H9 (cell line): ENCODE measurements around the gene TM9SF2. TPM values are rescaled to one million over a fixed set of nuclear protein-coding genes. Genes with fewer than 3 reads are reported as not detected.

ENCODE experiments used
- DNase-seq: peaks from one replicate; pipeline ENCODE4 v3.0.0-alpha.2; 2017
- H2AFZ ChIP-seq: one replicate; pipeline ENCODE4 v1.6.1; 2013; ENCODE audit warnings: mild to moderate bottlenecking, low read length, control low read depth, moderate library complexity
- H2AK5ac ChIP-seq: 2 replicates; pipeline ENCODE4 v1.6.1; 2013; ENCODE audit warnings: low read length, control low read depth, mixed read lengths; ENCODE audit not compliant: insufficient read length
- H2BK120ac ChIP-seq: one replicate; pipeline ENCODE4 v1.6.1; 2013; ENCODE audit warnings: low read depth, mild to moderate bottlenecking, low read length, control low read depth, inconsistent platforms; ENCODE audit not compliant: poor library complexity, severe bottlenecking
- H2BK12ac ChIP-seq: 2 replicates; pipeline ENCODE4 v1.6.1; 2013; ENCODE audit warnings: low read length, control low read depth, mixed read lengths, low read depth; ENCODE audit not compliant: insufficient read length
- H2BK15ac ChIP-seq: 2 replicates; pipeline ENCODE4 v1.6.1; 2013; ENCODE audit warnings: low read depth, low read length, control low read depth
- H2BK20ac ChIP-seq: one replicate; pipeline ENCODE4 v1.6.1; 2013; ENCODE audit warnings: low read depth, mild to moderate bottlenecking, low read length, control low read depth, inconsistent platforms; ENCODE audit not compliant: poor library complexity, severe bottlenecking
- H2BK5ac ChIP-seq: 2 replicates; pipeline ENCODE4 v1.6.1; 2013; ENCODE audit warnings: low read length, control low read depth, mixed read lengths; ENCODE audit not compliant: insufficient read length
- H3K14ac ChIP-seq: 2 replicates; pipeline ENCODE4 v1.6.1; 2013; ENCODE audit warnings: low read length, control low read depth; ENCODE audit not compliant: insufficient read depth
- H3K18ac ChIP-seq: 2 replicates; pipeline ENCODE4 v1.6.1; 2013; ENCODE audit warnings: low read depth, mild to moderate bottlenecking, mixed read lengths, low read length, control low read depth; ENCODE audit not compliant: insufficient read length
- H3K23ac ChIP-seq: 2 replicates; pipeline ENCODE4 v1.6.1; 2013; ENCODE audit warnings: low read length, control low read depth, mixed read lengths, low read depth; ENCODE audit not compliant: insufficient read length
- H3K23me2 ChIP-seq: 2 replicates; pipeline ENCODE4 v1.6.1; 2013; ENCODE audit warnings: low read depth, mild to moderate bottlenecking, mixed read lengths, low read length, control low read depth; ENCODE audit not compliant: insufficient read length, poor library complexity, severe bottlenecking
- H3K27ac ChIP-seq: 2 replicates; pipeline ENCODE4 v1.5.1; 2013; ENCODE audit warnings: low read length, control low read depth, mixed read lengths, low read depth; ENCODE audit not compliant: insufficient read length
- H3K27me3 ChIP-seq: 2 replicates; pipeline ENCODE4 v1.6.1; 2013; ENCODE audit warnings: low read length, control low read depth, inconsistent platforms; ENCODE audit not compliant: insufficient read depth
- H3K4ac ChIP-seq: 2 replicates; pipeline ENCODE4 v1.6.1; 2013; ENCODE audit warnings: low read depth, mild to moderate bottlenecking, control low read depth, inconsistent platforms, low read length, moderate library complexity
- H3K4me1 ChIP-seq: 2 replicates; pipeline ENCODE4 v1.6.1; 2013; ENCODE audit warnings: low read length, control low read depth, inconsistent platforms; ENCODE audit not compliant: insufficient read depth
- H3K4me2 ChIP-seq: 2 replicates; pipeline ENCODE4 v1.6.1; 2013; ENCODE audit warnings: low read length, control low read depth, mixed read lengths; ENCODE audit not compliant: insufficient read length, insufficient read depth
- H3K56ac ChIP-seq: 2 replicates; pipeline ENCODE4 v1.6.1; 2013; ENCODE audit warnings: low read depth, mild to moderate bottlenecking, mixed read lengths, low read length, control low read depth; ENCODE audit not compliant: insufficient read length
- H3K79me1 ChIP-seq: 2 replicates; pipeline ENCODE4 v1.6.1; 2013; ENCODE audit warnings: low read depth, mild to moderate bottlenecking, moderate library complexity, low read length, control low read depth, inconsistent platforms; ENCODE audit not compliant: insufficient read depth, poor library complexity, severe bottlenecking
- H3K79me2 ChIP-seq: 2 replicates; pipeline ENCODE4 v1.6.1; 2013; ENCODE audit warnings: low read length, control low read depth, inconsistent platforms; ENCODE audit not compliant: insufficient read depth
- H3K9ac ChIP-seq: 2 replicates; pipeline ENCODE4 v1.6.1; 2013; ENCODE audit warnings: low read length, control low read depth, mixed read lengths; ENCODE audit not compliant: insufficient read length; ENCODE audit errors: extremely low read depth
- H3K9me3 ChIP-seq: one replicate; pipeline ENCODE4 v1.6.1; 2013; ENCODE audit warnings: low read depth, low read length, inconsistent platforms; ENCODE audit not compliant: control insufficient read depth
- H3T11ph ChIP-seq: one replicate; pipeline ENCODE4 v1.6.1; 2013; ENCODE audit warnings: mild to moderate bottlenecking, low read length, control low read depth, inconsistent platforms
- H4K20me1 ChIP-seq: one replicate; pipeline ENCODE4 v1.6.1; 2013; ENCODE audit not compliant: control insufficient read depth, insufficient read length, insufficient read depth
- H4K5ac ChIP-seq: 2 replicates; pipeline ENCODE4 v1.6.1; 2013; ENCODE audit warnings: low read depth, mild to moderate bottlenecking, mixed read lengths, low read length, control low read depth; ENCODE audit not compliant: insufficient read length
- H4K8ac ChIP-seq: replicated peaks from 2 replicates; pipeline ENCODE4 v1.6.1; 2013; ENCODE audit warnings: low read length, control low read depth, mixed read lengths, low read depth; ENCODE audit not compliant: insufficient read length
- H4K91ac ChIP-seq: 2 replicates; pipeline ENCODE4 v1.6.1; 2013; ENCODE audit warnings: low read depth, mild to moderate bottlenecking, moderate library complexity, mixed read lengths, low read length, control low read depth; ENCODE audit not compliant: insufficient read length
- H3K27ac Mint-ChIP-seq, 3 experiments: 2 replicates in 2 of 3; 3 replicates in 1 of 3; pipeline ENCODE4 v1.8.0; 2020 to 2021; ENCODE audit warnings: mixed read lengths in 3 of 3, mild to moderate bottlenecking in 1 of 3, moderate library complexity in 1 of 3
- H3K27me3 Mint-ChIP-seq: 2 replicates; pipeline ENCODE4 v1.8.0; 2021; ENCODE audit warnings: low read depth, mild to moderate bottlenecking, moderate library complexity, mixed read lengths
- H3K36me3 Mint-ChIP-seq, 3 experiments: 2 replicates in 2 of 3; 3 replicates in 1 of 3; pipeline ENCODE4 v1.8.0; 2020 to 2021; ENCODE audit warnings: low read depth in 3 of 3, mixed read lengths in 3 of 3; ENCODE audit not compliant: insufficient read depth in 1 of 3
- H3K4me1 Mint-ChIP-seq, 2 experiments: 2 replicates each; pipeline ENCODE4 v1.8.0; 2020; ENCODE audit warnings: mixed read lengths in 2 of 2
- H3K4me3 Mint-ChIP-seq, 2 experiments: 2 replicates in 1 of 2; 3 replicates in 1 of 2; pipeline ENCODE4 v1.8.0; 2020 to 2021; ENCODE audit warnings: mild to moderate bottlenecking in 2 of 2, mixed read lengths in 2 of 2, moderate library complexity in 1 of 2
- H3K9me3 Mint-ChIP-seq, 2 experiments: 2 replicates in 1 of 2; 3 replicates in 1 of 2; pipeline ENCODE4 v1.8.0; 2020; ENCODE audit warnings: mild to moderate bottlenecking in 2 of 2, mixed read lengths in 2 of 2, moderate library complexity in 1 of 2
- WGBS: extraction: QIAGEN DNeasy Blood & Tissue Kit; methylation state at CpG from one replicate; pipeline ENCODE4 v1.1.7; 2013; ENCODE audit warnings: missing lambda C conversion rate, low lambda C conversion rate, mixed read lengths; ENCODE audit not compliant: insufficient read length; ENCODE audit errors: extremely low coverage; 5-methylcytosine and 5-hydroxymethylcytosine counted together
- total RNA-seq: library from RNA; stranded (reverse); gene quantifications from 2 replicates; pipeline ENCODE4 v1.2.1, GENCODE V29; 2021
- TF ChIP-seq, protein P1 (sequence below): fragments of 200-600 bp; sonication (generic); conservative IDR thresholded peaks from 3 replicates; pipeline ENCODE4 v1.8.0; 2021; ENCODE audit warnings: antibody characterized with exemption, mild to moderate bottlenecking

Gene TM9SF2
- total RNA-seq, 1 experiment from 2014 or later = 86.1 TPM

DNA sequence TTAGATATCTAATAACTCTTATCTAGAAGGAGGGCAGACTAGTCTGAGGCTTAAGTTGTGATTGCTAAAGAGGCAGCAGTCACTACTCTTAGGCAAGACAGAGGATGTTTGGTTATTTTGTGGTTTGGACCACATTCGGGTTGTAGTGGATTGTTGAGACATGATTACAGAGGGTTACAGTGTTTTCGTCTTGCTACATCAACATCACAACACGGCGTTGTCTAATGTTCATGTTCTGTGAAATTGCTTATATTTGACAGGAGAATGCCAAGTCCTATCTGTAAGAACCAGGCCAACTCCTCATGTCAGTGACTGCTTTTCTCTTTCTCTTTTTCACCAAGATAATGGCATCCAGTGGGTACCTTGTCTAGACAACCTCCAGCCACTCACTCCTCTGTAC lies 16.8 kb upstream of the TM9SF2 start:
- Histone ChIP-seq H4K91ac (no peak overlapping the region), H3K4me1 (no peaks in the 10 kb centered on the region), H3T11ph (no peak overlapping the region), H3K27me3 (no peaks in the 10 kb centered on the region), H3K18ac (no peak overlapping the region), H4K5ac (no peak overlapping the region), H3K23me2 (no peaks in the 10 kb centered on the region), H2BK5ac (no peak overlapping the region), H3K4me2 (no peak overlapping the region), H2AFZ (no peak overlapping the region), H3K9me3 (no peaks in the 10 kb centered on the region), H3K27ac (no peak overlapping the region), H4K8ac (no peak overlapping the region), H3K79me2 (no peaks in the 10 kb centered on the region), H3K79me1 (no peaks in the 10 kb centered on the region), H2AK5ac (no peak overlapping the region), H2BK120ac (no peak overlapping the region), H3K4ac (no peak overlapping the region), H3K56ac (no peak overlapping the region), H2BK15ac (no peak overlapping the region), H3K9ac (no peak overlapping the region), H2BK12ac (no peak overlapping the region), H4K20me1 (no peaks in the 10 kb centered on the region), H3K23ac (no peak overlapping the region), H2BK20ac (no peak overlapping the region), H3K14ac (no peak overlapping the region)
- no peak for DNase-seq
- Mint-ChIP-seq H3K4me1 (no peaks in the 10 kb centered on the region), H3K27ac (no peak overlapping the region), H3K27me3 (no peaks in the 10 kb centered on the region; the same call in 1 of the 2 replicates), H3K36me3 (no peaks in the 10 kb centered on the region), H3K4me3 (no peak overlapping the region), H3K9me3 (peaks cover 0 to 2% of the 10 kb centered on the region in 2 experiments; a peak in 1 of 5 replicates)
- WGBS = no CpG with 5 or more reads among the region's 4 CpGs
- TF ChIP-seq, protein P1, sequence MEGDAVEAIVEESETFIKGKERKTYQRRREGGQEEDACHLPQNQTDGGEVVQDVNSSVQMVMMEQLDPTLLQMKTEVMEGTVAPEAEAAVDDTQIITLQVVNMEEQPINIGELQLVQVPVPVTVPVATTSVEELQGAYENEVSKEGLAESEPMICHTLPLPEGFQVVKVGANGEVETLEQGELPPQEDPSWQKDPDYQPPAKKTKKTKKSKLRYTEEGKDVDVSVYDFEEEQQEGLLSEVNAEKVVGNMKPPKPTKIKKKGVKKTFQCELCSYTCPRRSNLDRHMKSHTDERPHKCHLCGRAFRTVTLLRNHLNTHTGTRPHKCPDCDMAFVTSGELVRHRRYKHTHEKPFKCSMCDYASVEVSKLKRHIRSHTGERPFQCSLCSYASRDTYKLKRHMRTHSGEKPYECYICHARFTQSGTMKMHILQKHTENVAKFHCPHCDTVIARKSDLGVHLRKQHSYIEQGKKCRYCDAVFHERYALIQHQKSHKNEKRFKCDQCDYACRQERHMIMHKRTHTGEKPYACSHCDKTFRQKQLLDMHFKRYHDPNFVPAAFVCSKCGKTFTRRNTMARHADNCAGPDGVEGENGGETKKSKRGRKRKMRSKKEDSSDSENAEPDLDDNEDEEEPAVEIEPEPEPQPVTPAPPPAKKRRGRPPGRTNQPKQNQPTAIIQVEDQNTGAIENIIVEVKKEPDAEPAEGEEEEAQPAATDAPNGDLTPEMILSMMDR = no peak
